Thyroid gland (tissue), 4 donors: ENCODE results near the gene CEP120. TPM values are rescaled to one million over a fixed set of nuclear protein-coding genes. Genes with fewer than 3 reads are reported as not detected.
"Not testable (repeated sequence)": the region's sequence is repeated elsewhere in the genome, so short reads cannot be mapped to it uniquely, and the experiment has no call there.

Experiments used
- DNase-seq, 2 donors: peaks; one replicate each; pipeline ENCODE4 v3.0.0-alpha.2; 2019
- H3K27ac ChIP-seq, 3 donors: fragments of 200-600 bp; sonication (generic); 1 replicate in 2 of 3; 2 replicates in 1 of 3; pipeline ENCODE4 v1.5.1; 2016 to 2019; ENCODE audit warnings: mild to moderate bottlenecking in 1 of 3, moderate library complexity in 1 of 3
- H3K27me3 ChIP-seq: fragments of 200-600 bp; sonication (generic); one replicate; pipeline ENCODE4 v1.5.1; 2019
- H3K36me3 ChIP-seq, 2 donors: fragments of 200-600 bp; sonication (generic); one replicate each; pipeline ENCODE4 v1.5.1; 2016 to 2019
- H3K4me1 ChIP-seq, 2 donors: fragments of 200-600 bp; sonication (generic); one replicate each; pipeline ENCODE4 v1.5.1; 2017 to 2019
- H3K4me3 ChIP-seq, 3 donors: fragments of 200-600 bp; sonication (generic); replicated peaks in 1 of 3; 1 replicate in 2 of 3; 2 replicates in 1 of 3; pipeline ENCODE4 v1.5.1; 2016; ENCODE audit warnings: mild to moderate bottlenecking in 1 of 3
- H3K9me3 ChIP-seq: fragments of 200-600 bp; sonication (generic); one replicate; pipeline ENCODE4 v1.5.1; 2017
- CTCF ChIP-seq, 6 experiments: fragments of 200-600 bp in 3 of 6; fragments of 450-650 bp in 3 of 6; sonication (generic) in 3 of 6; IDR thresholded peaks; one replicate each; pipeline ENCODE4 v1.5.1; 2016 to 2019; ENCODE audit warnings: antibody characterized with exemption in 6 of 6, mild to moderate bottlenecking in 2 of 6, inconsistent platforms in 1 of 6, moderate library complexity in 1 of 6
- POLR2A ChIP-seq, 2 donors: fragments of 450-650 bp; IDR thresholded peaks; one replicate each; pipeline ENCODE4 v1.6.1; 2017; ENCODE audit warnings: antibody characterized with exemption in 2 of 2, mild to moderate bottlenecking in 2 of 2, moderate library complexity in 1 of 2
- WGBS, 2 donors: methylation state at CpG; one replicate each; pipeline ENCODE4 v1.1.5; 2017; 5-methylcytosine and 5-hydroxymethylcytosine counted together
- intact Hi-C: fragments of 100-400 bp; cut with DNase I; formaldehyde crosslinking; loops from one replicate; pipeline ENCODE4 v1.15.1; 2023
- total RNA-seq, 4 donors: library from RNA; depleted of rRNA; stranded (reverse); fragments of >200 nt; gene quantifications; one replicate each; pipeline ENCODE4 v1.2.3, GENCODE V29; 2016

CEP120 gene
- 10 to 100 TPM; 21.7 to 32.0 (median 23.6) TPM for total RNA-seq

GRCh38 chr5:123423278-123424149 lies at the start of gene CEP120:
Gene CEP120, minus strand, starts transcription at chr5:123423403. Its CDS starts 405 bp downstream, at chr5:123422998.
- 0 to 1% methylated on average over 26 of the region's 47 CpGs for WGBS, 2 donors
- Histone ChIP-seq H3K36me3 (no peaks in the 10 kb centered on the region), H3K4me1 (peaks cover 11 to 18% of the 10 kb centered on the region in 2 donors), H3K4me3 (peak within 1 kb of the TSS; percentile 38 to 75 (median 52)), H3K9me3 (no peaks in the 10 kb centered on the region), H3K27me3 (no peaks in the 10 kb centered on the region), H3K27ac (peak within 1 kb of the TSS; percentile 54 to 94 (median 85))
- intact Hi-C loops = loop anchor here (10.0 kb wide), 1 partner anchor 91 kb away; the partner anchor contains the start of gene CSNK1G3
- TF ChIP-seq POLR2A (IDR thresholded peaks at IDR 0.05) (peak in 1 of 2 donors; percentile 93), CTCF (IDR thresholded peaks at IDR 0.05) (peak; percentile 25 to 79 (median 69))
- peak; percentile 99 for DNase-seq

GRCh38 chr5:123472150-123472924 lies 49.1 kb upstream of the CEP120 start:
- no peak overlapping the region for H3K4me3 ChIP-seq
- H3K27me3 ChIP-seq = no peaks in the 10 kb centered on the region
- no peaks in the 10 kb centered on the region for H3K4me1 ChIP-seq
- TF ChIP-seq POLR2A (IDR thresholded peaks at IDR 0.05) (no peak), CTCF (IDR thresholded peaks at IDR 0.05) (no peak)
- no peak for DNase-seq
- H3K9me3 ChIP-seq = no peaks in the 10 kb centered on the region
- H3K36me3 ChIP-seq = no peaks in the 10 kb centered on the region
- H3K27ac ChIP-seq = no peak overlapping the region
- 83 to 87% methylated on average over 8 of the region's 8 CpGs for WGBS, 2 donors
- intact Hi-C loops = no loop called here

GRCh38 chr5:123471385-123471784 lies 48.2 kb upstream of the CEP120 start:
- no peak for TF ChIP-seq POLR2A (IDR thresholded peaks at IDR 0.05)
- TF ChIP-seq CTCF (IDR thresholded peaks at IDR 0.05) = no peak
- Histone ChIP-seq H3K4me1 (no peaks in the 10 kb centered on the region), H3K27me3 (no peaks in the 10 kb centered on the region), H3K4me3 (no peak overlapping the region), H3K9me3 (no peaks in the 10 kb centered on the region), H3K27ac (no peak overlapping the region), H3K36me3 (no peaks in the 10 kb centered on the region)
- WGBS, 2 donors = 93 to 96% methylated on average over 3 of the region's 3 CpGs
- no peak for DNase-seq
- intact Hi-C loops = no loop called here

- WGBS, 2 donors = 90 to 97% methylated on average over 1 of the region's 1 CpG
- intact Hi-C loops, H3K4me1 ChIP-seq, DNase-seq, H3K27me3 ChIP-seq, H3K27ac ChIP-seq, H3K9me3 ChIP-seq, H3K4me3 ChIP-seq, H3K36me3 ChIP-seq: not testable (repeated sequence)
Measured at GRCh38 chr5:123466839-123467238, 43.6 kb upstream of the CEP120 start.

GRCh38 chr5:123460296-123460729 lies 37.1 kb upstream of the CEP120 start:
- 66 to 70% methylated on average over 2 of the region's 2 CpGs for WGBS, 2 donors
- Histone ChIP-seq H3K27ac (no peak overlapping the region), H3K36me3 (no peaks in the 10 kb centered on the region)

GRCh38 chr5:123458994-123459393 lies 35.8 kb upstream of the CEP120 start:
- intact Hi-C loops = not testable (repeated sequence)
- WGBS, 2 donors = 95 to 98% methylated on average over 4 of the region's 4 CpGs

More at GRCh38 chr5:123460296-123460729, 37.1 kb upstream of the CEP120 start:
- Histone ChIP-seq H3K4me3 (no peak overlapping the region), H3K9me3 (no peaks in the 10 kb centered on the region), H3K27me3 (no peaks in the 10 kb centered on the region), H3K4me1 (no peaks in the 10 kb centered on the region)
- no peak for DNase-seq
- intact Hi-C loops = no loop called here
- TF ChIP-seq CTCF (IDR thresholded peaks at IDR 0.05) (no peak), POLR2A (IDR thresholded peaks at IDR 0.05) (no peak)

More at GRCh38 chr5:123458994-123459393, 35.8 kb upstream of the CEP120 start:
- not testable (repeated sequence) for H3K9me3 ChIP-seq, H3K4me1 ChIP-seq, H3K27me3 ChIP-seq, H3K27ac ChIP-seq, DNase-seq, H3K4me3 ChIP-seq, H3K36me3 ChIP-seq
